Tibial nerve (tissue), 4 donors: ENCODE data around the gene SLC1A1. TPM values are rescaled to one million over a fixed set of nuclear protein-coding genes. Genes with fewer than 3 reads are reported as not detected.
"Not testable (repeated sequence)": the region's sequence is repeated elsewhere in the genome, so short reads cannot be mapped to it uniquely, and the experiment has no call there.

ENCODE experiments used
- DNase-seq, 2 donors: peaks; one replicate each; pipeline ENCODE4 v3.0.0-alpha.2; 2019; ENCODE audit warnings: low spot score in 2 of 2
- H3K27ac ChIP-seq, 4 donors: fragments of 200-600 bp; sonication (generic) in 3 of 4; one replicate each; pipeline ENCODE4 v1.5.1; 2017 to 2019; ENCODE audit warnings: mild to moderate bottlenecking in 1 of 4
- H3K27me3 ChIP-seq, 2 donors: fragments of 200-600 bp; sonication (generic) in 1 of 2; one replicate each; pipeline versions ENCODE4 v1.5.1 to v1.6.0; 2017 to 2019
- H3K36me3 ChIP-seq, 3 donors: fragments of 200-600 bp; sonication (generic); one replicate each; pipeline ENCODE4 v1.5.1; 2018 to 2019
- H3K4me1 ChIP-seq, 4 donors: fragments of 200-600 bp; sonication (generic) in 3 of 4; one replicate each; pipeline ENCODE4 v1.5.1; 2017 to 2019
- H3K4me3 ChIP-seq, 4 donors: fragments of 200-600 bp; sonication (generic) in 3 of 4; one replicate each; pipeline ENCODE4 v1.5.1; 2017 to 2019; ENCODE audit warnings: mild to moderate bottlenecking in 1 of 4, moderate library complexity in 1 of 4
- H3K9me3 ChIP-seq, 4 donors: fragments of 200-600 bp; sonication (generic) in 3 of 4; one replicate each; pipeline ENCODE4 v1.5.1; 2017 to 2019
- CTCF ChIP-seq, 5 experiments: fragments of 200-600 bp in 3 of 5; fragments of 450-650 bp in 2 of 5; sonication (generic) in 3 of 5; IDR thresholded peaks; one replicate each; pipeline ENCODE4 v1.5.1; 2016 to 2019; ENCODE audit warnings: antibody characterized with exemption in 5 of 5, mild to moderate bottlenecking in 3 of 5, moderate library complexity in 2 of 5
- EP300 ChIP-seq, 2 donors: sonication (generic); formaldehyde crosslinking; IDR thresholded peaks; one replicate each; pipeline ENCODE4 v1.6.1; 2017; ENCODE audit warnings: antibody characterized with exemption in 2 of 2, mild to moderate bottlenecking in 1 of 2
- POLR2A ChIP-seq, 2 donors: fragments of 450-650 bp; IDR thresholded peaks; one replicate each; pipeline ENCODE4 v1.6.1; 2017; ENCODE audit warnings: antibody characterized with exemption in 2 of 2, mild to moderate bottlenecking in 2 of 2, moderate library complexity in 2 of 2
- WGBS, 2 donors: methylation state at CpG; one replicate each; pipeline ENCODE4 v1.1.5; 2018; 5-methylcytosine and 5-hydroxymethylcytosine counted together
- total RNA-seq, 4 donors: library from RNA; depleted of rRNA; stranded (reverse); fragments of >200 nt; gene quantifications; one replicate each; pipeline ENCODE4 v1.1.0, GENCODE V29; 2016

The SLC1A1 gene
- total RNA-seq, 4 donors from 2014 or later = 4.0 to 16.8 (median 6.7) TPM

DNA sequence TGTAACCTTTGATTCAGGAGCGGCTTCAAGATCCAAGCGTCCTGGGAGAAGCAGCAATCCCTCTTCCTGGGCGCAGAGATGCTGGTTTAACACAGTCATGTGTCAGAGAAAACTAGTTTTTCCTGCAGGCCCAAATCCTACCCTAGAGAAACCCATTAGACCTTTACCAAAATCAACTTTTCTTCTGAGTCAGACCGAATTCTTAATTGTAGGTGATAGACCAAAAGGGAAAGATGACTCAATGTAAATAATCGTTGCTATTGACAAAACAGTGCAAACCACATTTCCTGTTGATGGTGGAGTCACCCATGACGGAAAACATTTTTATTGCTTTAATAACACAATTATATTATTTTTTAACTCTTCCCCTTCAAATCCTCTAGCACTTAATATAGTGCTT lies 40.1 kb downstream of the SLC1A1 start:
- DNase-seq = no peak
- 50 to 61% methylated on average over 6 of the region's 6 CpGs for WGBS, 2 donors
- Histone ChIP-seq H3K27ac (no peak overlapping the region), H3K4me3 (no peak overlapping the region), H3K27me3 (no peaks in the 10 kb centered on the region), H3K36me3 (peaks cover 0 to 4% (median 0%) of the 10 kb centered on the region in 3 donors), H3K9me3 (no peaks in the 10 kb centered on the region), H3K4me1 (no peaks in the 10 kb centered on the region)
- TF ChIP-seq POLR2A (IDR thresholded peaks at IDR 0.05) = no peak
- no peak for TF ChIP-seq CTCF (IDR thresholded peaks at IDR 0.05)
- TF ChIP-seq EP300 (IDR thresholded peaks at IDR 0.05) = no peak

DNA sequence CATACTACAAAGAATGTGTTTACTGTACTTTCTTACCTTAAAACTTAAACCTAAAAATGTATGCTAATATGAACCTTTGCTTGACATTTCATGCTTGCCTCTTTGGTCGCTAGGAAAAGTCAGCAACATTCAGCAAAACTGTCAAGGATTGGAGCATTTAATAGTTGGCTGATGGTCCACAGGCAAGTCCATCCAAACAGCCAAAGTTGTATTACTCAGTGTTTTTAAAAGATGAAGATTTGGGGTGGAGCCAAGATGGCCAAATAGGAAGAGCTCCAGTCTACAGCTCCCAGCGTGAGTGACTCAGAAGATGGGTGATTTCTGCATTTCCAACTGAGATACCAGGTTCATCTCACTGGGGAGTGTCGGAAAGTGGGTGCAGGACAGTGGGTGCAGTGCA lies 40.6 kb downstream of the SLC1A1 start:
- not testable (repeated sequence) for H3K36me3 ChIP-seq, H3K4me1 ChIP-seq, H3K27ac ChIP-seq, H3K4me3 ChIP-seq, DNase-seq, H3K27me3 ChIP-seq, H3K9me3 ChIP-seq
- WGBS, 2 donors = 86 to 87% methylated on average over 3 of the region's 3 CpGs

DNA sequence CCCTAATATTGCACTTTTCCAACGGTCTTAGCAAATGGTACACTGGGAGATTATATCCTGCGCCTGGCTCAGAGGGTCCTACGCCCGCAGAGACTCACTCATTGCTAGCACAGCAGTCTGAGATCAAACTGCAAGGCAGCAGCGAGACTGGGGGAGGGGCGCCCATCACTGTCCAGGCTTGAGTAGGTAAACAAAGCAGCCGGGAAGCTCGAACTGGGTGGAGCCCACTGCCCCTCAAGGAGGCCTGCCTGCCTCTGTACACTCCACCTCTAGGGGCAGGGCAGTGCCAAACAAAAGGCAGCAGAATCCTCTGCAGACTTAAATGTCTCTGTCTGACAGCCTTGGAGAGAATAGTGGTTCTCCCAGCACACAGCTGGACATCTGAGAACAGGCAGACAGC lies 41.1 kb downstream of the SLC1A1 start:
- H3K36me3 ChIP-seq, H3K4me1 ChIP-seq, DNase-seq, H3K9me3 ChIP-seq, H3K27me3 ChIP-seq, H3K27ac ChIP-seq, H3K4me3 ChIP-seq: not testable (repeated sequence)
- WGBS, 2 donors = 71 to 77% methylated on average over 8 of the region's 8 CpGs

DNA sequence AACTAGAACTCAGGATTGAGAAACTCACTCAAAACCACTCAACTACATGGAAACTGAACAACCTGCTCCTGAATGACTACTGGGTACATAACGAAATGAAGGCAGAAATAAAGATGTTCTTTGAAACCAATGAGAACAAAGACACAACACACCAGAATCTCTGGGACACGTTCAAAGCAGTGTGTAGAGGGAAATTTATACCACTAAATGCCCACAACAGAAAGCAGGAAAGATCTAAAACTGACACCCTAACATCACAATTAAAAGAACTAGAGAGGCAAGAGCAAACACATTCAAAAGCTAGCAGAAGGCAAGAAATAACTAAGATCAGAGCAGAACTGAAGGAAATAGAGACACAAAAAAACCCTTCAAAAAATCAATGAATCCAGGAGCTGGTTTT lies 43.6 kb downstream of the SLC1A1 start:
- not testable (repeated sequence) for H3K4me3 ChIP-seq, H3K27me3 ChIP-seq, H3K9me3 ChIP-seq, H3K4me1 ChIP-seq, H3K27ac ChIP-seq, DNase-seq, H3K36me3 ChIP-seq
- 72 to 76% methylated on average over 2 of the region's 2 CpGs for WGBS, 2 donors

DNA sequence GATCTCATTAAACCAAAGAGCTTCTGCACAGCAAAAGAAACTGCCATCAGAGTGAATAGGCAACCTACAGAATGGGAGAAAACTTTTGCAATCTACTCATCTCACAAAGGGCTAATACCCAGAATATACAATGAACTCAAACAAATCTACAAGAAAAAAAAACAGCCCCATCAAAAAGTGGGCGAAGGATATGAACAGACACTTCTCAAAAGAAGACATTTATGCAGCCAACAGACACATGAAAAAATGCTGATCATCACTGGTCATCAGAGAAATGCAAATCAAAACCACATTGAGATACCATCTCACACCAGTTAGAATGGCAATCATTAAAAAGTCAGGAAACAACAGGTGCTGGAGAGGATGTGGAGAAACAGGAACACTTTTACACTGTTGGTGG lies 45.9 kb downstream of the SLC1A1 start:
- H3K27ac ChIP-seq, H3K27me3 ChIP-seq, DNase-seq, H3K4me1 ChIP-seq, H3K4me3 ChIP-seq, H3K36me3 ChIP-seq: not testable (repeated sequence)
- H3K9me3 ChIP-seq = peaks cover 0 to 14% (median 2%) of the 10 kb centered on the region in 4 donors
- 94 to 100% methylated on average over 1 of the region's 1 CpG for WGBS, 2 donors

- WGBS, 2 donors = 100% methylated on average over 1 of the region's 1 CpG
- TF ChIP-seq EP300 (IDR thresholded peaks at IDR 0.05) = no peak
- TF ChIP-seq POLR2A (IDR thresholded peaks at IDR 0.05) = no peak
- TF ChIP-seq CTCF (IDR thresholded peaks at IDR 0.05) = no peak
- no peak for DNase-seq
Observed at GRCh38 chr9:4537581-4537980, 47.3 kb downstream of the SLC1A1 start.

DNA sequence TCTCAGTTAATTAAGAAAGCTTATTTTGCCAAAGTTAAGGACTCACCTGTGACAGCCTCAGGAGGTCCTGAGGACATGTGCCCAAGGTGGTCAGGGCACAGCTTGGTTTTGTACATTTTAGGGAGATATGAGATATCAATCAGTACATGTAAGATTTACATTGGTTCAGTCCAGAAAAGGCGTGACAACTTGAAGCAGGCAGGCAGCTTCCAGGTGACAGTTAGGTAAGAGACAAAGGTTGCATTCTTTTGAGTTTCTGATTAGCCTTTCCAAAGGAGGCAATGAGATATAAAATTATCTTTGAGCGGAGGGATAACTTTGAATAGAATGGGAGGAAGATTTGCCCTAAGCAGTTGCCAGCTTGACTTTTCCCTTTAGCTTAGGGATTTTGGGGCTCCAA lies 47.8 kb downstream of the SLC1A1 start:
- Histone ChIP-seq H3K9me3 (peaks cover 0 to 14% (median 2%) of the 10 kb centered on the region in 4 donors), H3K27ac (no peak overlapping the region), H3K36me3 (peaks cover 0 to 10% (median 0%) of the 10 kb centered on the region in 3 donors), H3K4me3 (no peak overlapping the region), H3K27me3 (no peaks in the 10 kb centered on the region), H3K4me1 (no peaks in the 10 kb centered on the region)
- 71 to 78% methylated on average over 2 of the region's 2 CpGs for WGBS, 2 donors
- DNase-seq = no peak
- TF ChIP-seq EP300 (IDR thresholded peaks at IDR 0.05) (no peak), POLR2A (IDR thresholded peaks at IDR 0.05) (no peak), CTCF (IDR thresholded peaks at IDR 0.05) (no peak)

More at GRCh38 chr9:4537581-4537980, 47.3 kb downstream of the SLC1A1 start:
- Histone ChIP-seq H3K4me1 (no peaks in the 10 kb centered on the region), H3K9me3 (peaks cover 0 to 14% (median 2%) of the 10 kb centered on the region in 4 donors), H3K27ac (no peak overlapping the region), H3K27me3 (no peaks in the 10 kb centered on the region), H3K4me3 (no peak overlapping the region), H3K36me3 (peaks cover 0 to 10% (median 0%) of the 10 kb centered on the region in 3 donors)
